Erythroblast (primary cell): ENCODE measurements around the gene PCP4.

Source experiments
- GATA1 ChIP-seq: IDR thresholded peaks from 2 replicates; pipeline ENCODE4 v1.6.1; 2011; ENCODE audit warnings: low read depth, mild to moderate bottlenecking, control low read depth, low read length, moderate library complexity
- POLR2A ChIP-seq: IDR thresholded peaks from 2 replicates; pipeline ENCODE4 v1.6.1; 2011; ENCODE audit warnings: mild to moderate bottlenecking, low read length

- TF ChIP-seq POLR2A (no peak), GATA1 (no peak)
Observed at GRCh38 chr21:39900911-39901310, 33.7 kb downstream of the PCP4 start.
